SK-N-DZ (cell line): Measurements from ENCODE around the gene DTNB.
"Not testable (repeated sequence)": the region's sequence is repeated elsewhere in the genome, so short reads cannot be mapped to it uniquely, and the experiment has no call there.

Source experiments
- DNase-seq: peaks from one replicate; pipeline ENCODE4 v3.0.0-alpha.2; 2015; ENCODE audit warnings: low spot score

Gene DTNB

DNA sequence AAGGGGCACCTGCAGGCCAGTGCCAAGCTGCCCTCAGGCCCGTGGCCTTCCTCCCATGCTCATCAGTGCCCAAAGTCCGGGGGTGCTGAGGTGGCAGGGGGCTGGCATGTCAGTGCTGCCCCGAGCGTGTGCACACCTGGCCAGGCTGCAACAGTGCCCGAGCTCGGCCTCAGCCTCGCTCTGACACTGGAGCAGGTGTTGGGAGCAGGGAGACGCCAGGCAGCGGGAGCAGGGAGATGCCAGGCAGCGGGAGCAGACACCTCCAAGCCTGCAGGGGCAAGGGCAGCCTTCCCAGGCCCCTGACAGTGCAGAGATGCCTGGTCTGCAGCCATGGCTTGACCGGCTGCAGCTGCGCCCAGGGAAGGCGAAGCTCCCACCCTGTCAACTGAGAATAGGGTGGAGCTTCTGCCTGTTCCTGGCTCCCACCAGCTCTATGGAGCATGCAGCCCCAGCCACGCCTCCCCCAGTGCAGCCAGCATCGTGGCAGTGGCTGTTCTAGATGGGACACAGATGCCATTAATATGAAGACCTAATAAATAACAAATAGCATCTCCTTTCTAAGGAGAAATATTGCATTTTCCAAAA lies 82.4 kb downstream of the DTNB start:
- DNase-seq: no peak

DNA sequence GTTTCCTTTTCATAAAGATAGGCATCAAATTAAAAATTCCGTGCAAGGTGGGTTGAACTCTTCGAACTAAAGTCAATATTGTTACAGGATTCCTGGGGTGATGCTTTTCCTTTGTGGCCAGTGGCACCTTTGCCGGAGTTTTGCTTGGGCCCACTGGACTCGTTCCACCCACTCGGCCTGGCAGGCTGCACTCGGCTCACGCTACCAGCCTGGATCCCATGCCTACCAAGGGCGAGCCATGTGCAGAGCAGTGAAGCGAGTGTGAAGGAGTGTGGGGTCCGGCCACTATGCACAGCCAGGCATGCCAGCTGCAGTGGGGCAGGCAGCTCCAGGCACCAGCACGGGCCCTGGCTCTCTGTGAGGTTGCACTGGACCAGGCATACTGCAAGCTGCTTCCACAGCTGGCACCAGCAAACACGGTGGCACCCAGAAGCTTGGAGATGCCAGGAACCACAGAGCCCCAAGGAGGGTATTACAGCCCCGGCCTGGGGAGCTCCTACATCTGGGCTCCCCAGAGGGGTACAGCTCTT lies 83.6 kb downstream of the DTNB start:
- DNase-seq: no peak

DNA sequence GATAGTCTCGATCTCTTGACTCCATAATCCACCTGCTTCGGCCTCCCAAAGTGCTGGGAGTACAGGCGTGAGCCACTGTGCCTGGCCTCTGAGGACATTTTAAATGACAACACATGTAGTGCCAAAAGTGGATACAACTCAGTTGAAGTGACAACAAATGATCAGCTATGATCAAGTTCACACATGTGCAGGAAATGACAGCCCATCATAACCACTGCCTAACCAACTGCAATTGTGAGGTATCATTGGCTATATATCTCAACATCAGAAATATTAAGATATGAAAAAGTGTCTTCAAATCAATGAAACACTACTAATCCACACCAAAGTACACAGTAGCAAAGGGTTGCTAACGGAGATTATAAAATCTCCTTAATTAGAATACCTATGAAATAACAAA lies 84.8 kb downstream of the DTNB start:
- DNase-seq: no peak

DNA sequence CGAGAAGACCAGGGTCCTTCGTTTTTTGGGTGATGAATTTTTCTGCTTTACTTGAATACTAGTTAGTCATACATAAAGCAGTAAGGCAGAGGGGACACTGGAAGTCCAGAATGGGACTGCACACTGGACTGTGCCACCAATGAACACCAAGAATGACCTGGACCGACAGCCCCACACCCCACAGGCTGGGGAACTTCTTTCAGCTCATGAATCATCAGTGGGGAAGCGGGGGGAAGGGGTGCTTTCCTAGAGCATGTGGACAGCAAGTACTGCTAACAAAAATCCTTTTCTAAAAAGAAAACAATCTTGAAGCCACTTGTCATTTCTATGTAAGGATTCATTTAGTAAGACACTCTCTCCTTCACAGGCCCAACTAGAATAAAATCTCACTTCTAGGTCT lies 86.0 kb downstream of the DTNB start:
- DNase-seq: no peak

DNA sequence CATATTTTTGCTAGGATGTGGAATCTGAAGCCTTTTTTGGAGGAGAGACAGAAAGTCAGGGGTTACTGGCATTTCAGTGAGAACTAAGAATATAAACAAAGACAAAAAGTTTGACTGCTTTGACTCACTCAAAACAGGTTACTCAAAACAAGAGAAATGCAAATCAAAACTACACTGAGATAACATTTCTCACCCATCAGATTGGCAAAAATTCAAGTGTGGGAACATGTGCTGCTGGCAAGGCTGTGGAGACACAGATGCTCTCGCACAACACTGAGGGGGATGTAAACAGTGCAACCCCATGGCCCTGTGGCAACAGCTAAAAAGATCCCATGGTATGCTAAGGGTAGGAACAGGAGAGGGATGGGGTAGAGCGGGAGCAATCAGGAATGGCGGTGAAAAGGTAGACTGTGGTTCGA lies 86.6 kb downstream of the DTNB start:
- DNase-seq: no peak

DNA sequence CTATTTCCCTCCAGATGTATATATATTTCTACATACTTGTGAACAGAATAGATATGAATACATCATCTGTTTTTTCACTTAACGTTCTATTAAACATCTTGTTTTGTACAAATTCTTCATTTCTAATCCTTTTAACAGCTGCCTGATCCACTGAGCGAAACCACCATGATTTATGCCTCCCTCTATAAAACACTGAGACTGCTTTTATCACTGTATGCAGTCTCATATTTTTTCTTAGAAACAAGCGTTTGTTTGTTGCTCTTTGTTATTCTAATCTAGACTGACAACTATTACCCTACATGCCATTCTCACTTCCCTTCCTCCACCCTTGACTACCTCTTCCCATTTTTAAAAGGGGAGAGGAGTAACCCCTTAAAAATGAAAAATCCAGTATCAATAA lies 88.2 kb downstream of the DTNB start:
- DNase-seq: no peak

DNA sequence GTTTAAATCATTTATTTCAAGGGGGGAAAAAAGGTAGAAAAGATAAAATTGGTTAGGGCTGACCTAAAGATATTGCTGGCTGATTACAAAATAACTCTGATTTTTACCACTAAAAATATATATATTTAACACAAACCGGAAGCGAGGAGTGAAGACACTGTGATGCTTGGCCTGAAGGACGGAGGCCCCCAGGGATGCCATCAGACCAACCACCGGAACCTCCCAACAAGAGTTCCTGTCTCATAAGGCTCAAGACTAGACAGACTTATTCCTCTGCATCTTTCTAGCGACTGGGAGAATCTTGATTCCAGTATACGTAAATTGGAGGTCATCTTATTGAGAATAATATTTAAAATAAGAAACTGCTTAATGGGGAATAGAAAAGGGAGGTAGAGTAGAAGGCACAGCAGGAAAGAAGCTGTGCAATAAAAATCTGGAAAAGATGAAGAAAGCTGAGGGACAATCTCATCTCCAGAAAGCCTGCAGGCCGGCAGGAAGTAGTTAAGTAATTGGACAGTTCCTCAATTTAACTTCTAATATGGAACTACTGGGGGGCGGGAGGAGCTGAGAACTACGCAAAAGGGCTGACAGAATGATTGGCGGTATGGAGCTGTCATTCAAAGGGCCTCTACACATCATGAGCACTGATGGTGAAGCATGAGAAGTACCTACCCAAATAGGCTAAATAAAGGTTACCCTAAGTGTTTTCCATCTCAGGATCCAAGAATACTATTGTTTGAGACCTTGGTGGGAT lies 91.1 kb downstream of the DTNB start:
- DNase-seq: no peak

DNA sequence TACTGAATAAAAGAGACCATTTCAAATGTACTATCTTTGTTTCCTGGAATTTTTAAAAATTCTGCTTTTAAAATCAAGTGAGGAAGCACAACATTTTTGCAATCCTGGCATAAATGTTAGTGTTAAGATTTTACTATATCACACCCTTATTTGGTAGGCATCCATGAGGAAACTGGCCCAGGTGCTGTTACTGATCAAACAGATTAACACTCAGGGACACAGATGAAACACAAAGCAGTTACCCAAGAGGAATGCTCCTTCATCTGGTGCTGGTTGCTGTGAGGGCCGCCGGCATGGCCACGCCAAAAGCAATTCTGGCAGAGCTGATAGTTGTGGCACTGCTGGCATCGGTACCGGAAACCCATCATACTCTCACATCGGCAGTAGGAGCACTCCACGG lies 96.8 kb downstream of the DTNB start:
- no peak for DNase-seq

DNA sequence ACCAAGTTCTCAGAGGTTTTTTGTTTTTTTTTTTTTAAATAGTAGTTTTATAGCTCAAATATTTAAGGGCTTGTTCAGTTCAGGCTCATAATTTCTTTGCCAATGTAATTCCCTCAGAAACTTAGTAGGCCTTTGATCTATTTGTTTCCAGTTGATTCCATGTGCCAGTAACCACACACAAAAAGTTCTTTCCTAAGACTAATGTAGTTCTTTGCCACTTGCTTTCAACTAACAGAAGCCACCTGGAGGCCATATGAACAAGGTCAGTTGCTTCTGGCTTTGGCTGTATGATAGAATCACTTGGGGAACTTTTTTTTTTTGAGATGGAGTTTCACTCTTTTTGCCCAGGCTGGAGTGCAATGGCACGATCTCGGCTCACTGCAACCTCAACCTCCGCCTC lies 100.7 kb downstream of the DTNB start:
- DNase-seq: no peak

DNA sequence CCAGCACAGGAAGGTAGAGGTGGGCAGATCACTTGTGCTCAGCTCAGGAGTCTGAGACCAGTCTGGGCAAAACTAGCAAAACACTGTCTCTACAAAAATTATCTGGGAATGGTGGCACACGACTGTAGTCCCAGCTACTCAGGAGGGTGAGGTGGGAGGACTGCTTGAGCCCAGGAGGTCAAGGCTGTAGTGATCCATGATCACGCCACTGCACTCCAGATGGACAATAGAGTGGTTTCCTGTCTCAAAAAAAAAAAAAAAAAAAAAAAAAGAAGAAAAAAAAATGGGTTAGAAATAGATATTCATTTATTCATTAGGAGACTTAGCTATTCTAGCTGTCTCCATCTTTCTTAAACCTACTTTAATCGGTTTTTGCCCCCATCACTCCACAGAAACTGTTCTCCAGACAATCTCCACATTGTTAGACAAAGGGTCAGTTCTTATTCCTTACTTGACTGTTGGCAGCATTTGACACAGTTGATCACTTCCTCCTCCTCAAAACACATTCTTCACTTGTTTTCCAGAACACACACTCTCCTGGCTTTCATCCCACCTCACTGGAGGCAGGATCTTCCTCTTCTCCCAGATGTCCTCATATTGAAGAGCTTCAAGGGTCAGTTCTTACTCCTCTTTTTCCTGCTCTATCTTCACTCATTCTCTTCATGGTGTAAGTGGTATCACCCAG lies 103.1 kb downstream of the DTNB start:
- DNase-seq: no peak

DNA sequence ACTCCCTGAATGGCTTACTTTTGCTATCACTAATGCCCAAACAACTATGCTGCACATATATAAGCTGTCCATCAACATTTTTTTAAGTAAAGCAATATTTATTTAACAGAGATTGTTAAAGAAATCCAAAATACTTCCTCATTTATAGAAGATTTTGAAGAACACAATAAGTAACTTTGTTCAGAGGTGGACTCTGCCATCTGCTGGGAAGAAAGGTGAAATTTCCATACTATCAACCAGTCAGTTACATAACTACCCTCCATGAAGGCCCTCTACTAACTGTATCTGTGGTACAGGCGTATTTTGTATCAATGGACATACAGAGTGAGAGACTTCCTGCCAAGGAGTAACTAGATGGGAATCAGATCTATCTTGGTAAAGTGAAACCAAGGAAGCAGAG lies 106.0 kb downstream of the DTNB start:
- peak; percentile 15 for DNase-seq

DNA sequence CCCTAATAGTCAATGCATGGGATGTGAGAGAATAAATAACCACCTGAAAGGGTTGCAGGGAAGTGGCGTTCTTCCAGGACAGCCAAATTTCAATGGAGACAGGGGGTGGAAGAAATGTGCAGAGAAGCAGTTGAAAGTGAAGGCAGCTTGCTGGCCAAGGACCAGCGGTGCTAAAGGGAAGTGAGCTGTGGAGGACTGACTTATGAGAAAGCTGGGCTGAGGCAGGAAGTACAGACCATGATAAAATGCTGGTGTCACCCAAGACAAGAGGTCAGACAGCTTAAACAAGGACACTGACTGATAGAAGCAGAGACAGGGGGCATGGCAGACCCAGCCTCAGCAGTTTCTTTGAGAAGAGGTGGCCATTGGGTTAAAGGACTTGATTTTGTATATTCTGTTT lies 106.7 kb downstream of the DTNB start:
- DNase-seq: no peak

DNA sequence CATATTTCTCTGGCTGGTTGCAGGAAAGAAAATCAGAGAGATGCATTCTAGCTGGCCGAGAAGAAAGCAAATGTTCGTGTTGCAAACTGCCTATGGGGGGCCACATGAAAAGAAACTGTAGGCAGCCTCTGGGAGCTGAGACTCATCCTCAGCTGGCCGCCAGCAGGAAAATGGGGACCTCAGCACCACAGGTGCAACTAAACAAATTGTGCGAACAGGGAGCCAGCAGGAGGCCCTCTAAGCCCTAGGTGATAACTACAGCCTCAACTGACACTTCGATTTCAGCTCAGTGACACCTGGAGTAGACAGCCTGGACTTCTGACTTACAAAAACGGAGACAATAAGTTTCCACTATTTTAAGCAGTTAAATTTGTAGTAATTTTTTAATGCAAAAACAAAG lies 107.3 kb downstream of the DTNB start:
- DNase-seq: no peak

DNA sequence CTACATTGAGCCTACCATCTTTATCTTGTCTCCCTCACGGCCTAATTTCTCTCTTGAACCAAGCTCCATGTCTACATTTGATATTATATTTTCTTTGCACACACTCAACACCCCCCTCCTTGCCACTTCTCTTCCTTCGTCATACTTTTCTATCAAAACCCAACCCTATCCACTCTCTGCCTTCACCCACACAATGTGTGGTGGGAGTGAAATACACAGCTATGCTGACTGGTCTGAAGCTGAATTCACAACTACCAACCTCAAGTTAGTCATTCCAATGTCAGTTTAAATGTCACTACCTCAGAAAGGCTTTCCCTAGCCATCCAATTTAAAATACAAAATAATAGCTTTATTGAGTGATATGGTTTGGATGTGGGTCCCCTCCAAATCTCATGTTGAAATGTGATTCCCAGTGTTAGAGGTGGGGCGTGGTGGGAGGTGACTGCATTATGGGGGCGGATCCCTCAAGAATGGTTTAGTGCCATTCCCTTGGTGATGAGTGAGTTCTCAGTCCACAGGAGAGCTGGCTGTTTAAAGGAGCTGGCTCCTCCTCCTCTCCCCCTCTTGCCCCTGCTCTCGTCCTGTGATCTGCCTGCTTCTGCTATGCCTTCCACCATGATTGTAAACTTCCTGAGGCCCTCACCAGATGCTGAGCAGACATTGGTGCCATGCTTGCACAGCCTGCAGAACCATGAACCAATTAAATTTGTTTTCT lies 112.1 kb downstream of the DTNB start:
- DNase-seq: no peak

DNA sequence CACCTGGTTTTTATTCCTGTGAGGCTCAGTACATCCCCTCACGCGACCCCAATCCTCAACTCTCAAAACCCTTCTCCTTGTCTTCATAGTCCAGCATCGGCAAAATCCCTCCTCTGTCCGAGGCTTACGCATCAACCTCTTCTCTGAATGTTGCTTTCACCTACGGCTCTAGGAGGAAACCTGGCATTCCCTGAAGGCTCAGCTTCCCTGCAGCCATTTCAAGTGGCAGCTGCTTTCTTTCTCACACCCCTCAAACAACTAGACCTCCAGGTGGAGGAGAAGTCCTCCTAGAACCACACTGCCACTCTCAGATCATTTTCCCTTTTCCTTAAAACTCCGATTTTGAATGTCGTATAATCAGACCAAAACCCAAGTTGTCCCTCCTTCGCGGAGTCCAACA lies 114.2 kb downstream of the DTNB start:
- DNase-seq: no peak

DNA sequence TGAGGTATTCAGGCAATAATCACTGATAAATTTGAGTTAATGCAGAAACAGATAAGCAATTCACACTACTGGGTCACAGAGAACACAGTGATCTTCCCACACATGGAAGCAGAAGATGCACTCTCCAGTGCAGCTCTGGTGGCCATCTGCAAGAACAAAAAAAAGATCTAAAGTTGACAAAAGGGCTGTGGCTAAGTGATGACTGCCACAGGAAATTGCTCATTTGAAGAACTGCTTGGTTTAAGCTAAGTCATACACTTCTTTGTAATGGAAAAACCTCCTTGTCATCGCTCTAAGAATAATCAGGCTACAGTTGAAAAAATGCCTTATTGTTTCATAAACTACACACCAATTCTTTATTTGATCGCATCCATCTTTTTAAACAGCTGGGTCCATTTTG lies 115.1 kb downstream of the DTNB start:
- DNase-seq: no peak

DNA sequence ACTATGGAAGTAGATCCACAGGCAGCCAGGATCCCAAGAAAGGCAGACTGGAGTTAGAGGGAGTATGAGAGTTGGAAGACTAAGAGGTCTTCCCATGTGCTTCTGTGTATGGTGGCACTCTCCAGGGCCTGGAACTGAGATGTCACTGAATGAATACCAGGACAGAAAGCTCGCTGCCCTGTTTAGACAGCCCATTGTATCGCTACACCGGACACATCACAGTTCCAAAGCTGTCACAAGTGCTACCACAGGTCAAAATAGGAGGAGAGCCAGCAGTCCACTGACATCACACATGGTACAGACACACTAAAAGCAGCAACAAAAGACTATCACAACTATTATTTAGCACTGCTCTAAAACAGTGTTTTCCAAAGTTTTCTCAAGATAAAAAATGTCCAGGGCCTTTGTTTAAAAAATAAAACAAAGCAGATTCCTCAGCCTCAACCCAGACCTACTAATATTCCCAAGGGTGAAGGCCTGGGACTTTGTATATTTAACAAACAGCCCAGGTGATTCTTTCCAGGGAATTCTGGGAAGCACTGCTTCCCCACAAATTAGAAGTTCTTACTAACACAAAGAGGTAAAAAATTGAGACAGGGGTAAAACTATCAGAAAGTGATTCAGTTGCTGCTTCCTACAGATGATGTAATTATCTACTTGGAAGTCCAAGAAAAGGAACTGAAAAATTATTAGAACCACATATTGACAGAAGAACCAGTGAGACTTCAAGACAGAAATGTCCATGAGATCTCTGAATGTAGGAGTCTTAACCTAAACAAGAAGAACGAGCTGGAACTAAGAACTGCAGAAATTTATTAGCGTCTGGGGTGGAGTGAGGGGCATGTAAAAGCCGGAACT lies 116.0 kb downstream of the DTNB start:
- no peak for DNase-seq

DNA sequence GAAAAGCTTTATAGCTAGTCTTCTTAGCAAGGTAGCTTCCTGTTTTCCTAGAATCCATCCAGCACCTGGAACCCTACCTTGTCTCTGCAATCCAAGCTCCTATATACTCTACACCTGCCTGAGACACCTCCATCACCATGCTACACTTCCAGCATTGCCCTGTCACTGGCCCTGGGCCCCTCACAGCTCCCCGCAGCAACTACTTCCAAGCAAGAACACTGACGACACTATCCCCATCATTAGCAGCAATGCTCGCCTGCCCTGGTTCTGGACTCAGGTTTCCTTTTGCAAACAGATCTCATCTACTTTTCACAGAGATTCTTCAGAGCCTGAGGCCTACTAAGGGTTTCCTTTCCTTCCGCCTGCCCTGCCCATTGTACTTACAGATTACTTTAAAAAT lies 121.1 kb downstream of the DTNB start:
- no peak for DNase-seq

DNA sequence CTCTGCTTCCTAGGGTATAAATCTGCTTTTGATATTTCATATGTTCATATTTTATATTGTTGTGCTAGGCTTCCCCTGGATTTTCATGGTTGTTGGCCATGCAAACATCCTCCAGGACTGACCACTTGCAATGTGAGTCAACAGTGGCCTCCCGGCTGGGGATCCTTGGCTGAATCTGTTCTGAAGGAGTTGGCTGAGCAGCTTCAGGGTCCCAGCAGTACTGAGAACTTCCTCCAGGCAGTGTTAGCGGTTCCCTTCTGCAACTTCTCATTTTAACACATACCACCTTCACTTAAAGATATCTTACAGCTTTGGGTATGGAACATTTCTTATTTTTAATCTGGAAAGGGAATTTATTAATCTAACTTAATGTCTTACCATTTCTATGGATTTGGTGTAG lies 122.1 kb downstream of the DTNB start:
- no peak for DNase-seq

DNA sequence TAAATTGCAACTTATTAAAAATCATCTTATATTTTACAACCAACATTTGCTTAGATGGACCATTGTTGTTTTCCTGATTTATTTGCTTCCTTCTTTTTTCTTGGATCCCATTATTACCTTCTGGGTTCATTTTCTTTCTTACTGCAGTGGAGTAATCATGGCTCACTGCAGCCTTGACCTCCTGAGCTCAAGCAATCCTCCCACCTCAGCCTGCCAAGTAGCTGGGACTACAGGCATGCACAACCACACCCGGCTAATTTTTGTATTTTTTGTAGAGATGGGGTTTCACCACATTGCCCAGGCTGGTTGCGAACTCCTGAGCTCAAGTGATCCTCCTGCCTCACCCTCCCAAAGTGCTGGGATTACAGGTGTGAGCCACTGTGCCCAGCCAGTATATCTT lies 123.8 kb downstream of the DTNB start:
- not testable (repeated sequence) for DNase-seq

DNA sequence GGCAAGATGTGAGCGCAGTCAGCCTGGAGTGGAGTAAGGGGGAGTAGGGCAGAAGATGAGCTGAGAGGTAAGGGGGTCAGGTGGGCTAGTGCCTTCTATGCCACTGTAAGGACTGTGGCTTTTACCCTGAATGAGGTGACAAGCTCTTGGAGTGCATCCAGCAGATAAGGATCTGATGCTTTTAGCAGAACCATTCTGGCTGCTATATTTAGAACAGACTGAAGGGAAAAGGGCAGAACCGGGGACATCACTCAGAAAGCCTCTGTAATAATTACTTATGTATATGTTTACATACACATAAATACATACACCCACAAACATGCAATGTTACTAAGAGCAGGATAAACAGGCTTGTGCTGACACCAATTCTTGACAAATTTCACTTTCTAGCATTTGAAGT lies 124.8 kb downstream of the DTNB start:
- DNase-seq: peak; percentile 62
